ENCODE measurements around the gene ADRB2.

GRCh38 chr5:148830211-148830610, 3.8 kb downstream of the ADRB2 start:
- TF ChIP-seq, protein P1, sequence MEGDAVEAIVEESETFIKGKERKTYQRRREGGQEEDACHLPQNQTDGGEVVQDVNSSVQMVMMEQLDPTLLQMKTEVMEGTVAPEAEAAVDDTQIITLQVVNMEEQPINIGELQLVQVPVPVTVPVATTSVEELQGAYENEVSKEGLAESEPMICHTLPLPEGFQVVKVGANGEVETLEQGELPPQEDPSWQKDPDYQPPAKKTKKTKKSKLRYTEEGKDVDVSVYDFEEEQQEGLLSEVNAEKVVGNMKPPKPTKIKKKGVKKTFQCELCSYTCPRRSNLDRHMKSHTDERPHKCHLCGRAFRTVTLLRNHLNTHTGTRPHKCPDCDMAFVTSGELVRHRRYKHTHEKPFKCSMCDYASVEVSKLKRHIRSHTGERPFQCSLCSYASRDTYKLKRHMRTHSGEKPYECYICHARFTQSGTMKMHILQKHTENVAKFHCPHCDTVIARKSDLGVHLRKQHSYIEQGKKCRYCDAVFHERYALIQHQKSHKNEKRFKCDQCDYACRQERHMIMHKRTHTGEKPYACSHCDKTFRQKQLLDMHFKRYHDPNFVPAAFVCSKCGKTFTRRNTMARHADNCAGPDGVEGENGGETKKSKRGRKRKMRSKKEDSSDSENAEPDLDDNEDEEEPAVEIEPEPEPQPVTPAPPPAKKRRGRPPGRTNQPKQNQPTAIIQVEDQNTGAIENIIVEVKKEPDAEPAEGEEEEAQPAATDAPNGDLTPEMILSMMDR (IDR thresholded peaks at IDR 0.05), result no peak
- no peak for TF ChIP-seq POLR2A (IDR thresholded peaks at IDR 0.05)
